Prostate gland (tissue), 2 donors: ENCODE data around the gene SNRPD1.

ENCODE experiments used
- POLR2A ChIP-seq: fragments of 450-650 bp; IDR thresholded peaks from one replicate; pipeline ENCODE4 v1.6.1; 2016; ENCODE audit warnings: antibody characterized with exemption, mild to moderate bottlenecking
- TF ChIP-seq, protein P1 (sequence below), 4 experiments: fragments of 200-600 bp in 2 of 4; fragments of 450-650 bp in 2 of 4; sonication (generic) in 2 of 4; IDR thresholded peaks; 1 replicate in 3 of 4; 2 replicates in 1 of 4; pipeline ENCODE4 v1.5.1; 2016 to 2019; ENCODE audit warnings: antibody characterized with exemption in 4 of 4, mild to moderate bottlenecking in 2 of 4, moderate library complexity in 2 of 4

DNA sequence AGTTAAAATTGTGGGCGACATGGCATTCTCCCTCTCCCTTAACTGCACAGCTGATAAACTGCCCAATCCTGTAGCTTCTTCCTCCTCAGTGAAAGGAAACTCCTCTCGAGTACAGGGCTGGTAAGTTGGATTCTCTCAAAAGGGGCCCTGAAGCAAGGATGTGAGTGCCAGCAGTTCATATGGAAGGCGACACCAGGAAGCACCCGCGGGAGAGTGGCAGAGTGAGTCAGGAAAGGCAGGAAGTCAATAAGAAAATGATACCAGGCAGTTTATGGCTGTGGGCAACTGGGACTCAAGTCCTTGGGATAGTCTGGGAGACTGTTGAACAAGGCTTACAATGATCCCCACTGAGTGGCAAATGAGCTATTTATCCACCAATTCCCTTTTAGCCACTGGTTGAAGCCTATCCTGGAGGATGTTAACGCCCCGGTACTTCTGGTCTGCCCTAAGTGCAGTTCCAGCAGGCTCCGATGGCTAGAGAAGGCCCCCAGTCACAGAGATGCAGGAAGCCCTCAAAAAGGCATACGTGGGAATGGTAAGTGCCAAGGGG, 57.7 kb downstream of the SNRPD1 start:
- TF ChIP-seq, protein P1, sequence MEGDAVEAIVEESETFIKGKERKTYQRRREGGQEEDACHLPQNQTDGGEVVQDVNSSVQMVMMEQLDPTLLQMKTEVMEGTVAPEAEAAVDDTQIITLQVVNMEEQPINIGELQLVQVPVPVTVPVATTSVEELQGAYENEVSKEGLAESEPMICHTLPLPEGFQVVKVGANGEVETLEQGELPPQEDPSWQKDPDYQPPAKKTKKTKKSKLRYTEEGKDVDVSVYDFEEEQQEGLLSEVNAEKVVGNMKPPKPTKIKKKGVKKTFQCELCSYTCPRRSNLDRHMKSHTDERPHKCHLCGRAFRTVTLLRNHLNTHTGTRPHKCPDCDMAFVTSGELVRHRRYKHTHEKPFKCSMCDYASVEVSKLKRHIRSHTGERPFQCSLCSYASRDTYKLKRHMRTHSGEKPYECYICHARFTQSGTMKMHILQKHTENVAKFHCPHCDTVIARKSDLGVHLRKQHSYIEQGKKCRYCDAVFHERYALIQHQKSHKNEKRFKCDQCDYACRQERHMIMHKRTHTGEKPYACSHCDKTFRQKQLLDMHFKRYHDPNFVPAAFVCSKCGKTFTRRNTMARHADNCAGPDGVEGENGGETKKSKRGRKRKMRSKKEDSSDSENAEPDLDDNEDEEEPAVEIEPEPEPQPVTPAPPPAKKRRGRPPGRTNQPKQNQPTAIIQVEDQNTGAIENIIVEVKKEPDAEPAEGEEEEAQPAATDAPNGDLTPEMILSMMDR (IDR thresholded peaks at IDR 0.05): no peak
- no peak for TF ChIP-seq POLR2A
